HG03442 (cell line): ENCODE results near the gene VEGFC.

ENCODE experiments used
- ATAC-seq: cut with Tn5 transposase; IDR thresholded peaks from one replicate; pipeline ENCODE4 v1.9.1; 2021; ENCODE audit warnings: mild to moderate bottlenecking, moderate library complexity; ENCODE audit not compliant: unreplicated experiment

Gene VEGFC

GRCh38 chr4:176792326-176793059 is at the start of gene VEGFC:
TSS of gene VEGFC (minus strand) at chr4:176792922. CDS start at chr4:176792311, 611 bp downstream.
- peak; percentile 81 for ATAC-seq

- no peak for ATAC-seq
These were observed 49.0 kb upstream of the VEGFC start for GRCh38 chr4:176841711-176842112.

GRCh38 chr4:176840166-176840565 is 47.4 kb upstream of the VEGFC start:
- ATAC-seq, result no peak

- no peak for ATAC-seq
These were observed 46.9 kb upstream of the VEGFC start for GRCh38 chr4:176839656-176840055.

- no peak for ATAC-seq
These were observed 46.1 kb upstream of the VEGFC start for GRCh38 chr4:176838601-176839433.

- no peak for ATAC-seq
These were observed 44.6 kb upstream of the VEGFC start for GRCh38 chr4:176837169-176837895.

- no peak for ATAC-seq
These were observed 41.8 kb upstream of the VEGFC start for GRCh38 chr4:176834531-176834930.

- ATAC-seq, result no peak
These were observed 40.9 kb upstream of the VEGFC start for GRCh38 chr4:176833400-176834175.

- no peak for ATAC-seq
These were observed 38.2 kb upstream of the VEGFC start for GRCh38 chr4:176830971-176831370.

GRCh38 chr4:176825586-176825985 is 32.9 kb upstream of the VEGFC start:
- no peak for ATAC-seq

GRCh38 chr4:176824645-176825366 is 32.1 kb upstream of the VEGFC start:
- ATAC-seq, result no peak

GRCh38 chr4:176818531-176818930 is 25.8 kb upstream of the VEGFC start:
- no peak for ATAC-seq

- peak; percentile 88 for ATAC-seq
These were observed 24.5 kb upstream of the VEGFC start for GRCh38 chr4:176817204-176817603.

GRCh38 chr4:176814770-176815169 is 22.0 kb upstream of the VEGFC start:
- no peak for ATAC-seq

- no peak for ATAC-seq
These were observed 17.9 kb upstream of the VEGFC start for GRCh38 chr4:176810481-176811249.

GRCh38 chr4:176806778-176807375 is 14.2 kb upstream of the VEGFC start:
- ATAC-seq, result no peak

GRCh38 chr4:176805155-176805554 is 12.4 kb upstream of the VEGFC start:
- no peak for ATAC-seq

GRCh38 chr4:176800891-176801534 is 8.3 kb upstream of the VEGFC start:
- no peak for ATAC-seq
